ENCODE results near the gene BICRAL.
"Not testable (repeated sequence)": the region's sequence is repeated elsewhere in the genome, so short reads cannot be mapped to it uniquely, and the experiment has no call there.

BICRAL gene

GRCh38 chr6:42846505-42846904 is 64.7 kb downstream of the BICRAL start:
- no peak for DNase-seq (ENCODE audit: low read depth)

- DNase-seq (ENCODE audit: low read depth), result no peak
Observed at GRCh38 chr6:42848700-42849099, 66.8 kb downstream of the BICRAL start.

- DNase-seq (ENCODE audit: low read depth), result no peak
Observed at GRCh38 chr6:42851599-42851998, 69.7 kb downstream of the BICRAL start.

- DNase-seq (ENCODE audit: low read depth), result no peak
Observed at GRCh38 chr6:42860036-42860435, 78.2 kb downstream of the BICRAL start.

- DNase-seq (ENCODE audit: low read depth), result no peak
Observed at GRCh38 chr6:42860481-42860880, 78.6 kb downstream of the BICRAL start.

- DNase-seq (ENCODE audit: low read depth), result no peak
Observed at GRCh38 chr6:42864602-42865001, 82.8 kb downstream of the BICRAL start.

- DNase-seq (ENCODE audit: low read depth), result no peak
Observed at GRCh38 chr6:42870145-42870936, 88.5 kb downstream of the BICRAL start.

GRCh38 chr6:42871711-42872110 is 89.9 kb downstream of the BICRAL start:
- DNase-seq (ENCODE audit: low read depth), result no peak

GRCh38 chr6:42873313-42873712 is 91.5 kb downstream of the BICRAL start:
- no peak for DNase-seq (ENCODE audit: low read depth)

GRCh38 chr6:42877695-42878094 is 95.8 kb downstream of the BICRAL start:
- no peak for DNase-seq (ENCODE audit: low read depth)

GRCh38 chr6:42879372-42880239 is 97.8 kb downstream of the BICRAL start, which contains the start of gene RPL7L1:
Gene RPL7L1, plus strand, starts transcription at chr6:42879616. Its CDS starts 295 bp downstream, at chr6:42879911.
- peak; percentile 51 for DNase-seq (ENCODE audit: low read depth)

GRCh38 chr6:42880240-42880817 is 98.5 kb downstream of the BICRAL start:
- DNase-seq (ENCODE audit: low read depth), result not testable (repeated sequence)

GRCh38 chr6:42880871-42881270 is 99.0 kb downstream of the BICRAL start:
- DNase-seq (ENCODE audit: low read depth), result not testable (repeated sequence)

- DNase-seq (ENCODE audit: low read depth), result no peak
Observed at GRCh38 chr6:42885702-42886101, 103.8 kb downstream of the BICRAL start.

- not testable (repeated sequence) for DNase-seq (ENCODE audit: low read depth)
Observed at GRCh38 chr6:42888201-42888600, 106.3 kb downstream of the BICRAL start.

GRCh38 chr6:42889815-42890214 is 108.0 kb downstream of the BICRAL start:
- no peak for DNase-seq (ENCODE audit: low read depth)

GRCh38 chr6:42890311-42891198 is 108.7 kb downstream of the BICRAL start:
- DNase-seq (ENCODE audit: low read depth), result peak; percentile 76

- no peak for DNase-seq (ENCODE audit: low read depth)
Observed at GRCh38 chr6:42891199-42891722, 109.4 kb downstream of the BICRAL start.

GRCh38 chr6:42894041-42894828 is 112.4 kb downstream of the BICRAL start:
- DNase-seq (ENCODE audit: low read depth), result not testable (repeated sequence)

GRCh38 chr6:42896178-42896719 is 114.4 kb downstream of the BICRAL start:
- no peak for DNase-seq (ENCODE audit: low read depth)

All from stimulated activated CD8-positive, alpha-beta memory T cell treated with anti-CD3 and anti-CD28 coated beads, Interleukin-15, amount 100 ng/mL, for 1 hour (primary cell).